Cardiac muscle cell (in vitro differentiated cells and primary cell): ENCODE measurements around the gene PARP6. TPM values are rescaled to one million over a fixed set of nuclear protein-coding genes. Genes with fewer than 3 reads are reported as not detected.
"Not testable (repeated sequence)": the region's sequence is repeated elsewhere in the genome, so short reads cannot be mapped to it uniquely, and the experiment has no call there.

Experiments used
- DNase-seq, 2 donors: peaks; one replicate each; pipeline versions ENCODE4 v3.0.0 to v3.0.0-alpha.2; 2010 to 2017; ENCODE audit warnings: low read depth in 1 of 2, low spot score in 1 of 2
- H3K27ac ChIP-seq: fragments of 200-600 bp; sonication (generic); 2 replicates; pipeline ENCODE4 v1.5.1; 2016
- H3K27me3 ChIP-seq: fragments of 200-600 bp; sonication (generic); 2 replicates; pipeline ENCODE4 v1.6.0; 2016; ENCODE audit warnings: control low read depth
- H3K36me3 ChIP-seq: fragments of 200-600 bp; sonication (generic); 2 replicates; pipeline ENCODE4 v1.5.1; 2016; ENCODE audit warnings: control low read depth
- H3K4me1 ChIP-seq: fragments of 200-600 bp; sonication (generic); 2 replicates; pipeline ENCODE4 v1.8.1; 2017; ENCODE audit warnings: low read depth, mild to moderate bottlenecking, mixed run types
- H3K4me3 ChIP-seq: fragments of 200-600 bp; sonication (generic); 2 replicates; pipeline ENCODE4 v1.5.1; 2016; ENCODE audit warnings: mild to moderate bottlenecking
- H3K9me3 ChIP-seq: fragments of 200-600 bp; sonication (generic); 2 replicates; pipeline ENCODE4 v1.5.1; 2017; ENCODE audit warnings: low read depth, mild to moderate bottlenecking, control low read depth
- CTCF ChIP-seq: IDR thresholded peaks from 2 replicates; pipeline ENCODE4 v1.5.1; 2012; ENCODE audit warnings: low read depth, mild to moderate bottlenecking, low read length
- polyA plus RNA-seq: library from polyadenylated mRNA; unstranded; fragments of >200 nt; fragmentation: Nextera tagmentation; extraction: Ambion mirVana; gene quantifications from 2 replicates; pipeline ENCODE4 v1.2.1, GENCODE V29; 2016
- total RNA-seq: library from RNA; depleted of rRNA; stranded (reverse); fragments of >200 nt; gene quantifications from 2 replicates; pipeline ENCODE4 v1.2.3, GENCODE V29; 2016

PARP6 gene
- total and polyA plus RNA-seq, 2 experiments from 2014 or later = 41.9 to 72.8 TPM

- Histone ChIP-seq H3K4me1 (no peaks in the 10 kb centered on the region), H3K36me3 (no peaks in the 10 kb centered on the region), H3K27me3 (no peaks in the 10 kb centered on the region), H3K4me3 (no peak overlapping the region), H3K27ac (no peak overlapping the region), H3K9me3 (no peaks in the 10 kb centered on the region)
- DNase-seq = no peak
- no peak for TF ChIP-seq CTCF
These were observed 13.0 kb upstream of the PARP6 start for GRCh38 chr15:72285402-72285801.

GRCh38 chr15:72284781-72285180 lies 12.4 kb upstream of the PARP6 start:
- Histone ChIP-seq H3K4me1 (no peaks in the 10 kb centered on the region), H3K4me3 (no peak overlapping the region), H3K27me3 (no peaks in the 10 kb centered on the region), H3K27ac (no peak overlapping the region), H3K9me3 (no peaks in the 10 kb centered on the region), H3K36me3 (no peaks in the 10 kb centered on the region)
- no peak for DNase-seq
- TF ChIP-seq CTCF = no peak

GRCh38 chr15:72281713-72282112 lies 9.4 kb upstream of the PARP6 start:
- DNase-seq = no peak
- TF ChIP-seq CTCF = no peak
- H3K27ac ChIP-seq = no peak overlapping the region
- H3K9me3 ChIP-seq = no peaks in the 10 kb centered on the region
- H3K4me3 ChIP-seq = no peak overlapping the region
- H3K4me1 ChIP-seq = no peaks in the 10 kb centered on the region
- no peaks in the 10 kb centered on the region for H3K36me3 ChIP-seq
- H3K27me3 ChIP-seq = peaks cover 3% of the 10 kb centered on the region

GRCh38 chr15:72280751-72281150 lies 8.4 kb upstream of the PARP6 start:
- Histone ChIP-seq H3K4me3 (no peak overlapping the region), H3K9me3 (no peaks in the 10 kb centered on the region), H3K36me3 (no peaks in the 10 kb centered on the region), H3K27me3 (peaks cover 3% of the 10 kb centered on the region), H3K27ac (no peak overlapping the region), H3K4me1 (no peaks in the 10 kb centered on the region)
- no peak for DNase-seq
- no peak for TF ChIP-seq CTCF

GRCh38 chr15:72278737-72279136 lies 6.4 kb upstream of the PARP6 start:
- no peaks in the 10 kb centered on the region for H3K4me1 ChIP-seq
- H3K36me3 ChIP-seq = no peaks in the 10 kb centered on the region
- no peak for TF ChIP-seq CTCF
- no peak overlapping the region for H3K4me3 ChIP-seq
- peaks cover 3% of the 10 kb centered on the region for H3K27me3 ChIP-seq
- no peaks in the 10 kb centered on the region for H3K9me3 ChIP-seq
- no peak for DNase-seq
- no peak overlapping the region for H3K27ac ChIP-seq

GRCh38 chr15:72276326-72276700 lies 4.0 kb upstream of the PARP6 start:
- H3K27me3 ChIP-seq = peaks cover 3% of the 10 kb centered on the region

GRCh38 chr15:72275635-72276325 lies 3.4 kb upstream of the PARP6 start:
- not testable (repeated sequence) for H3K36me3 ChIP-seq, H3K27ac ChIP-seq, H3K27me3 ChIP-seq, H3K9me3 ChIP-seq, DNase-seq, H3K4me3 ChIP-seq
- H3K4me1 ChIP-seq = peaks cover 14% of the 10 kb centered on the region

More at GRCh38 chr15:72276326-72276700, 4.0 kb upstream of the PARP6 start:
- Histone ChIP-seq H3K9me3 (no peaks in the 10 kb centered on the region), H3K36me3 (no peaks in the 10 kb centered on the region), H3K4me1 (peaks cover 9% of the 10 kb centered on the region), H3K4me3 (no peak overlapping the region), H3K27ac (no peak overlapping the region)
- TF ChIP-seq CTCF = no peak
- DNase-seq = no peak
